GM03348 (cell line): ENCODE results near the gene POLN.
"Not testable (repeated sequence)": the region's sequence is repeated elsewhere in the genome, so short reads cannot be mapped to it uniquely, and the experiment has no call there.

Source experiments
- DNase-seq: peaks from one replicate; pipeline ENCODE4 v3.0.0; 2012; ENCODE audit warnings: low spot score

POLN gene

DNA sequence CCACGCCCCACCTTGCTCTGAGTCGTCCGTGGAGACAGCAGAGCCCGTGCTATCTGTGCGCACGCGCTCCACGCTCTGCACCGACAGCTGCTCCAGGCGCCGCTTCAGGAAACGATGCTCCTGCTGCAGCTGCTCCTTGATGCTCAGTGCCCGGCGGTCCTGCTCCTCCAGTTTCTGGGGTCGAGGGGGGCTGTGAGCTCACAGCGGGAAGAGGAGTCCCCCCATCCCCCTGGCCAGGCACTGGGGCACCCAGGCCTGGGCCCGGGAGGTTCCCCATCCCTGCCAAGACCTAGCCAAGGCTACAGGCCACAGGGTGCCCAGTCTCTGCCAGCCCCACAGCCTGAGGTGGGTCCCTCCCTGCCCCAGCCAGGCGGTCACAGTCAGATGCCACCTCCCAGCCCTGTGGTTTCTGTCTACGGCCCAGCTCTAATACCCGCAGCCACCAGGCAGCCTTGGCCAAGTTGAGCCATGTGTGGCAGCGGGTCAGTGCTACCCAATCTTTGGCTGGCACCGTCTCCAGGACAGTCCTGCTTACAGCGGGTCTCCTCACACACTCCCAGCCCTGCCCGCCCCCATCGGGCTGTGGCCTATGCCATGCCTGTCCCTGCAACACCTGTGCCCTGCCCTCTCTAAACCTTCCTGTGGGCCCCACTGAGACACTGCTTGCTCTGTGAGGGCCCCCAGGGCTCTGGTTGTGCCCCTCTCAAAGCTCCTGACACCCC lies 9.3 kb upstream of the POLN start:
- peak; percentile 3 for DNase-seq

DNA sequence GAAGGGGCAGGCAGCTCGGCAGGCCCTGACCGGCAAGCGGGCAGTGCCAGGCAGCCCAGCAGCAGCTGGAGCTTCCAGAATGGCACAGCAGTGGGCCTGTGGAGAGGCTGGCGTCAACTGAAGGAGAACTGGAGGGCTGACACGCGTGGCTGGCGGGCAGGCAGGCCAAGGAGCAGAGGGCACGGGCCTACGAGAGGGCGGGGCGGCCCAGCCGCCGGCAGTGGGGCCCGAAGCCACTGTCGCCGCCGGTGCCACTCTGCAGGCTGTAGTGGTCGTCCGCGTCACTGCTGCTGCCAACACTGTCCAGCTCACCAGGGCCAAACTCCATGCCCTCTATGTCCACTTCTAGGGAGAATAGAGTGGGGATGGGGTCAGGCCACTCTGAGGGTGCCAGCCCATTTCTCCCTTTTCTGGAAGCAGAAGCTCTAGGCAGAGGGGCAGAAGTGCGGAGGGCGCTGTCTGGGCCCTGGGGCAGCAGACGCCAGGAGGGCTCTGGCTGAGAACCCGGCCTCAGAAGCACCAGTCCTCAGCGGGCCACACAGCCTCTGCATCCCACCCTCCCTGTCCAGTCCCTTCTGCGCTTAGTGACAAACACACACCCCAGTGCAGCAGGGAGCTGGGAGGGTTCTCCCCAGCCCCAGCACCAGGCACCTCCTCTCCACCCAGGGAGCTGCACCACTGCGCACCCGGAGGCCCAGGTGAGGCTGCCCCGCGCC lies 8.6 kb upstream of the POLN start:
- peak; percentile 1 for DNase-seq

DNA sequence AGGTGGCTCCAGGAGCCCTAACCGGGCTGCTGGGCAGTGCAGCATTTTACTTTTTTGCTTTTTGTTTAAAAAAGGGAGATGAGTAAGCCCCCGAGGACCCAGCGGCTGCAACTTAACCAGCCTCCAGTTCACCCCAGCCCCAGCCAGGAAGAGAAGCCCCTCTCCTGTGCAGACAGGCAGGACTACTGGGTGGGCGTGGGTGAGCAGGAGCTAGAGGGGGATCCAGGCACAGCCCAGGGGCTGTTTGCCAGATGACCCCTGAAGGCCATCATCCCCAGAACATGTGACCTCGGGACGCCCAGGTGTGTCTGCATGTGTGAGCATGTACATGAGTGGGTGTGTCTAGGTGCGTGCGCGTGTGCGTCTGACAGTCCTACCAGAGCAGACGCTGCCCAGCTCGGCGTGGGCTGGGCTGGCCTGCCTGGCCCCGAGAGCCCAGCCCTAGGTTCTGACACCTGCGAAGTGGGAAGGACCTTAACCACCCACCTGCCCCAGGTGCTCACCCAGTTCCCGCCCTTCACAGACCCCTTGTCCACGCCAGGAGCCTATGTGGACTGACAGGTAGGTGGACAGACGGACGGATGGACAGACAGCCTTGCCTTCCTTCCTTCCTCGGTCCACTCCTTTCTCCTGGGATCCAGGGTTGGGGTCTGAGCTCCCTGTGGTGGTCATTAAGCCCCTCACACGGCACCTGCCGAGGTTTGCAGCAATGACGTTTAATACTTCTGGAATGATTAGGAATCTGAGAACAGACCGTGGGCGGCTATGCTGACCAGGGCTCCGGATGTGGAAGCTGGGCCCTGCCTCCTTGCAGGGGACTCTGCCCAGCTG lies 7.8 kb upstream of the POLN start:
- peak; percentile 1 for DNase-seq

DNA sequence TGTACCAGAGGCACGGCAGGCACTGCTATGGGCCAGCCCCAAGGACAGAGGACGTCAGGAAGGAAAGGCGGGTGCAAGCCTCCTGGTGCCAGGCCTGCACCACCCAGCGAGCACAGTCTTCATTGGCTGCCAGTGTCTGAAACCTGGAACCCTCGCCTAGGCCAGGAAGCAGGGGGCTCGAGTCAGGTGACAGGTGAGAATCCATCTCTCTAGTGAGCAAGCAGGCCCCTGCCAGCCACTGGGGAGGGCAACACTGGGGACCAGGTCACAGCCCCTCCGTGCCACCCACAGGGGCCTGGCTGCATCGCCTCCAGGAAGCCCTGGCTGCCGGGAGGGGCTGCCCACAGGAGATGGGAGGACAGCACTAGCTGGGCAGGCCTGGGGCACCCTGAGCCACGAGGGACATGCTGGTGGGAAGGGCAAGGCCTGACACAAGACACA lies 6.9 kb upstream of the POLN start:
- peak; percentile 1 for DNase-seq

DNA sequence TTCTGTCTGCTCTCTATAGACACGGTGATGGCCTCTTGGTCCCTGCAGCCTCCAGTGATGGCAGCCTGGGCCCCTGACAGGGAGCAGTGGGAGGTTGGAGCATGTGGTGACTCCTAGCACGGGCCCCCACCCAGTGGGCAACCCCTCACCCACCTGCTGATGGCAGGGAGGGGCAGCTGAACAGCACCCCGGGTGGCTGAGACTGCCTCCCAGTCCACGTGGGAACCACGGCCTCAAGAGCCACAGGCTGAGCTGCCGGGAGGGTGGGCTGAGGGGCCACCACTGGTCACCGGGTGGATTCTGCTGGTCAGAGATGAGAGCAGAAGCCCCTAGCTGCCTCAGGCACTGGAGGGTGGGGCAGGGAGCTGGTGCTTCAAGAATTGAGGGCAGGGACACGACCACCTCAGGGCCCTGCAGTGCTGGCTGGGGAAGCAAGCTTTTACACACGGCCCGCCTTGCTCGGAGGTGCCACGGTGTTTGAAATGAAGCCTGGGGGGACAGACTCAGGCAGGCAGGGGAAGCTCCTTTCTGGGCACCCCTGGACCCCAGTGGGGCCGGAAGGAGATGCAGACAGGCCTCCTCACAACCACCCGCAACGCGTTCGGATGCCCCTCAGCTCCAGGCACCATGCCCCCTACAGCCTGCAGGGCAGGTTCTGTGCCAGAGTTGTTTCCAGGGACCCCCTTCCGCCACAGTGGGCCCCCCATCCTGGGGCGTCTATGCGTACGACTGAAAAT lies 6.3 kb upstream of the POLN start:
- peak; percentile 3 for DNase-seq

DNA sequence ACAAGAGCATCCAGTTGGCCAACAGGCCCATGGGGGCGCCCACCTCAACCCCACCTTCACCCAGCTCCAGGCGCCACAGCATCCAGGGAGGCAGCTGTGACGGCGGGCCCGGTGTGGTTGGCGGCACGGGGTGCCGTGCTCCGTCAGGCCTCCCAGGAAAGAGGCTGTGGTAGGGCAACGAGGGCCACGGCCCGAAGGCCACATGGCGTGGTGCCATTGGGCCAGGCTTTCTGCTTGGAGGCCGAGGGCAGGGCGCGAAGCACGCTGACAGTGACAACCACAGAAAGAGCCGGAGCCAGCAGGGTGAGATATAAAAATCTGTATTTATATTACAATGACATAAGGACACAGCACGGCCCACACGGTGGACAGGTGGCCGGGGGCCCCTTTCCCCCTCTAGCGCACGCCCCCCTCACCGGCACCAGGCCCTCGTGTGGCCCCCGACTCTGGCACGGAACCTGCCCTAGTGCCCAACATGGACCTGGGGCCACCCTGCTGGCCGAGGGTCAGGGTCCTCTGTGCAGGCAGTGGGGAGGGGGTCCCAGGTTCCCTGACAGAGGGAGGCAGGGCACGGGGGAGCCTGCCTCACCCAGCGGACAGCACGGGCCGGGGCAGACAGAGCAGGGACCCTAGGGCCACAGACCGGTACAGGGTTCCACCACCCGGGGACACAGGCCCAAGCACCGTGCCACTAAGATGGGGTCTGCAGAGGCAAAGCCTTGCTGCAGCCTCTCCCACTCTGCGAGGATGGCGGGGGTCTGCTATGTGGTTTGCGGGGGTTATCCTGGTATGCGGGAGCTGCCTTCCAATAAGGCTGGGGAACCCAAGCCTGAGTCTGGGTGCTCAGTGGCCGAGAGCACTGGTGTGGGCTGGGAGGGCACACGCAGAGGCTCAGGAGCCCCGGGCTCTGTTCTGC lies 5.5 kb upstream of the POLN start:
- DNase-seq = peak; percentile 3

DNA sequence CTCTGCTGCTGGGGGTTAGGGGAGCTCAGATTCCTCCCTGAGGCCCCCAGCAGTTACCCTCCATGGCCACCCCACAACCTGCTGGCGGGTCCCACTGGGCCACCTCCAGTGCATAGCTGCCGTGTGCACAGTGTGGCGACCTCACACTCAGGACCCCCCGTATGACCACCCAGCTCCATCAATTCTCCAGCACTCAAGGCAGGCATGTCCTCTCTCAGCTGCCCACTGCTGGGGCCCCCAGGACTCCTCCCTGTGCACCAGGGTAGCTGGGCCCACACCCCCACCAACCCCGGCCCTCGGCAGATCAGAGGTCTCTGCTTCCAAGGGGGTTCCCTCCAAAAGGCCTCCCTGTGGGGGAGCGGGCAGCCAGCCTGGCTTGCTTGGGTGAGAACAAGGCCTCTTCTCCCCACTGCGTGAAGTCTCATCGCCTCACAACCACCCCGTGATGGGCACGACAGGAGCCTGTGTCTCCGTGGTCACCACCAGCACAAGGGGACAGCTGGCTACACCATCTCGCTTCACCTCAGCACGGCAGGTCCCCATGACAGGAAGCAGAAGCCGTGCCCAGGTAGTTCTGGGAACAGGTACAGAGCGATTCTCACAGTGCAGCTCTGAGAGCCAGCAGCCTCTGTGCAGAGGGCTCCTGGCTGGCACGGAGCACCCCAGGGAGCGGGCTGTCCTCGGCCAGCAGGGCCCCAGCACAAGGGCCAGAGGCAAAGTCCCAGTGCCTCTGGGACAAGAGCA lies 4.6 kb upstream of the POLN start:
- DNase-seq = peak; percentile 2

DNA sequence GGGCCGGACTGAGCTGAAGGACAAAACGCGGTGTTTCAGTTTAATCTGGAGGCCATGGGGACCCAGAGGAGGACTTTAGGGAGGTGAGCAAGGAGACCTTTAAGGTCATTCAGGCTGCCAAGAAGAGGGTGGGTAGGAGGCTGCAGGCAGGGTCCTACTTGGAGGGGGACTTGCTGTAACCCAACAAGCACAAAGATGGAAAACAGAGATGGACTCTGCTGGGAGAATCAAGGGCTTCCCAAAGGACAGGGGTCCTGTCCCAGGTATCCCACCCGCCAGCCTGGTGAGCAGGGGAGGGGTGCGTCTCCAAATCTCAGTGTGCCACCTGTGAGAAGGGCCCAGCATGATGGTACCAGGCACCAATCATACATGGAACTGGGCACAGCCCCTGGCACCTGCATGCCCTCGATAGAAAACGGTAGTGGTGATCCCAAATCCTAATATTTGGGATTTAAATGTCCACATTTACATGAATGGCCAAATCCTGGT lies 3.9 kb upstream of the POLN start:
- no peak for DNase-seq

DNA sequence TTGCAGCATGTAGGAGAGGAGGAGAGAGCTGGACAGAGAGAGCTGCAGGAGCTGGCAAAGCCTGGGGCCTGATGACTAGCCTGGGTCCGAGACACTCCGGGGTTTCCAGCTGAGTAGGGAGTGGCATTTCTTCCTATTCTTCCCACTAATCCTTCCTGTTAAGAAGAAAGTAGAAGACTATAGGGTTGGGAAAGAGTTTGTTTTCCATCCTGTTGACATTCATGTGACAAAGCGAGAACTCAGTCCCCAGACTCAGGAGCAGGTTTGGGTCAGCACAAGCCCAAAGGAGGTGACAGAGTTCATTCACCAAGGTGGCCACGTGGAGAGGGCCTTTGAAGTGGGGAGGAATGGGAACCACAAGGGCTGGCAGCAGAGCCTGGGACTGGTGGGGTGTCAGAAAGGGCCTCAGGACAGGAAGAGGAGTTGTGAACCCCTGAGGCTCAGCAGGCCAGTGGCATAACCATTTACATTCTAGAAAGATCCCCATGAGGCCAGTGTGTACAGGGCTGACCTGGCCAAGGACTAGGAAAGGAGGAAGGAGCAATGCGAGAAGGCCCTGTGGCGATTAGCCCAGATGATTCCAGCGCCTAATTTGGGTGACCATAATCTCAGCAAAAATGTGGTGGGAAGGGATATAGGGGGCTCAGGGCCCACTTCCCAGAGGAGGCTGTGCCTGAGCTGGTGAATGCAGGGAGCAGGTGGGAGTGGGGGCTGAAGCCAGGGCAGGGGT lies 3.3 kb upstream of the POLN start:
- DNase-seq = no peak

DNA sequence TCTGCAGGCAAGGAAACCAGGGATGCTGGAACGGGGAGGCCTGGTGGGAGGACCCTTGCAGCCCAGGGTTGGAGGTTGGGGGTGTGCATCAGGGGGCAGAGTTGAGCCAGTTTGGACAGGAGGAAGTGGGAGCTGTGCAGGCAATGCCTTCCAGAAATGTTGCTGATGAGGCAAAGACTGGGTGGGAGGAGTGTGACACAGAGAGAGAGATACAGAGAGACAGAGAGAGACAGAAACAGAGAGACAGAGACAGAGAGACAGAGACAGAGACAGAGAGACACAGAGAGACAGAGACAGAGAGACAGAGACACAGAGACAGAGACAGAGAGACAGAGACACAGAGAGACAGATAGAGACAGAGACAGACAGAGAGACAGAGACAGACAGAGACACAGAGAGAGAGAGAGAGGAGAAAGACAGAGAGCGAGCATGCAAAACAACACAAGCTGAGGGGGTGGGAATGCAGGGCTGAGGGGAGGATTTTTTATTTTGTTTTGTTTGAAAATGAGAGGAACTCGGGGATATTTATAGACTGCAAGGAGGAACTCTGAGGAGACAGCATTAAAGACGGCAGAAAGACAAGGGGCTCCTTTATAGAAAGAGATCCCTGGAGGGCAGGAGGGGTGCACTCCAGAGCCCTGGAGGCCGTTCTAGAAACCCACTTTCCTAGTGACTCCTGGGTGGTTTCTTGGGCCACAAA lies 1.9 kb upstream of the POLN start:
- no peak for DNase-seq

DNA sequence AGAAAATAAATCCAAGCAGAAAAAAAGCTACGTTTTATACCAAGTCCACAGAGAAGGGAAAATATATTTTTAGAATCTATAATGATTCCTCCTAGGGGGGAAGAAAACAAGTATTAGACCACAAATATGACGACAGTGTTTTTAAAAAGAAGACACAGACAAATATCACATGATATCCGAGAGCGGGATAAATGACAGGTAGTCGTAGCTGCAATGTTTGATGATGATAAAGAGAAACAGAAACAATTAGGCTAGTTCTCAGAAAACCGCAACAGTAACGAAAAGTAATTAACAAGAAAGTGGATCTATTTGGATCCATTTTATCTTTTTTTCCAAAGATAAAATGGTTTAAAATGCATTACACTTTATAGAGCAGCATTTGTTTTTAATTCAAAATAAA lies 918 bp downstream of the POLN start:
- no peak for DNase-seq

DNA sequence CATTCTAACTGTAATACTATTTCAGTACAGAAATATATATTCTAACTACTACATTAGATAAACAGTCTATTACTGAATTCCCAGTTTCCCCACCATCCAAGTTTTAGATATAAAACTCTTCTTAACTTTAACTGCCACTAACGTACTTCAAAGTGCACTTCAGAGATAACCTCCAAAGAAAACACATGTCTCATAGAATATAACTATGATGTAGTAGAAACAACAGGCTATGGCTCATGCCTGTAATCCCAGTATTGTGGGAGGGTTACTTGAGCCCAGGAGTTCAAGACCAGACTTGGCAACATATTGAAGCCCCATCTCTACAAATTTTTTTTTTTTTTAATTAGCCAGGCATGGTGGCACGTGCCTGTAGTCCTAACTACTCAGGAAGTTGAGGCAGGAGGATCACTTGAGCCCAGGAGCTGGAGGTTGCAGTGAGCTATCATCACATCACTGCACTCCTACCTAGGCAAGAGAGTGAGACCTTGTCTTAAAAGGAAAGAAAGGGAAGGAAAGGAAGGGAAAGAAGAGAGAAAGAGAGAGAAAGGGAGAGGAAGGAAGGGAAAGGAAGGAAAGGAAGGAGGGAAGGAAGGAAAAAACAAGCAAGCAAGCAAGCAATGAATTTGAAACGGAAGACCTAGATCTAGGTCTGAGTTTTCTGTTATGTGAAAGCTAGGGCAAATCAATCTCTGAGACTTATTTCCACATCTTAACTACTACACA lies 4.8 kb downstream of the POLN start:
- no peak for DNase-seq

DNA sequence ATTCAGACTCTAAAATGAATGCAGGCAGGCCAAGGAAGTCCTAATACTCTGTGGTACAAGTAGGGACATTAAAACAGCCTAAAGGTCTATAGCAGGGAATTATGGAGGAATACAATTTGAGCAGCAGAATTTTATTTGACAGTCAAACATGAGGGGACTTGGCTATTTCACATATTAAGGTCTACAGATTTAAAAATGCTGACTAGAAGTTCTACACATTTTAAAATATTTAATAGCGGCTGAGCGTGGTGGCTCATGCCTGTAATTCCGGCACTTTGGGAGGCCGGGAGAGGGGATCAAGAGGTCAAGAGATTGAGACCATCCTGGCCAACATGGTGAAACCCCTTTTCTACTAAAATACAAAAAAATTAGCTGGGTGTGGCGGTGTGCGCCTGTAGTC lies 10.8 kb downstream of the POLN start:
- DNase-seq = no peak

DNA sequence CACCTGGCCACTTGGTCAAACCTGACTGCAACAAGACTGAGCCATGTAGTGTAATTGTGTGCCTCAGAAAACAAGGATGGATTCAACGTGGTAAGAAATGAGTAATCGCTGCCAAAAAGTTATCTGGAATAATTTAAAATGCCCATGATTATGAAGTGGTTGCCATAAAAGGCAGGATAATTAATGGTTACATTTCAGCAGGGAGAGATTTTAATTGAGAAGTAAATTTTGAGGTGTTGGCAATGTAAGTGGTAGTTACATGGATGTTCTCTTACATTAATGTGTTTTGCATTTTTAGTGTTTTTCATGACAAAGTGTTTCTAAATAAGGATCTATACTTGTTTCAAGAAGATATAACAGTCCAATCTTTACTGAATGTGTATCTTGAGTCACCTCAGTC lies 15.7 kb downstream of the POLN start:
- DNase-seq = no peak

DNA sequence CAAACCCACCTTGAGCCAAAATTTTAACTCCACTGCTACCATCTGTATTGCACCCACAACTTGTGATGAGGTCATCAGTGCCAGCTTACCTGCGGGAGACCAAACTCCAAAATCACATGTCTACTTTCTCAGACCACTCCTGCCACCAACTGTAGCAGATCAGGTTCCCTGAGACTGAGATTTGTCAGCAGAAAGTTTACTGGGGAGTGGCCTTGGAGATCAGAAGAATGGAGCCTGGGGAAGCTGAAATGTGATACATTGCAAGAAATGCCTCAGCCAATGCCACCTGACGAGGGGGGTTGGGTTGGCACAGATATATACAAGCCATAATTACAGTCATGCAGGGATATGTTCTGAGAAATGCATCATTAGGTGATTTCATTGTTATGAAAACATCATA lies 19.1 kb downstream of the POLN start:
- DNase-seq = no peak

DNA sequence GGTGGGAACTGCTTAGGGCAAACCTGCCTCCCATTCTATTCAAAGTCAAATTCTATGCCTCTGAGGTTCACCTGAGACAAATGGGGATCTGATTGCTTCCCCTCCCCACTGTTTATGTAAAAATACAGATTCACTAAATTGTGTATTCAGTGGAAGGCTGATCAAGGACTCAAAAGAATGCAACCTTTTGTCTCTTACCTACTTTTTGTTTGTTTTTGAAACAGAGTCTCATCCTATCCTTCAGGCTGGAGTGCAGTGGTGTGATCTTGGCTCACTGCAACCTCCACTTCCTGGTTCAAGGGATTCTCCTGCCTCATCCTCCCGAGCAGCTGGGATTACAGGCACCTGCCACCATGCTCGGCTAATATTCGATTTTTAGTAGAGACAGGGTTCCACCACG lies 20.5 kb downstream of the POLN start:
- not testable (repeated sequence) for DNase-seq

DNA sequence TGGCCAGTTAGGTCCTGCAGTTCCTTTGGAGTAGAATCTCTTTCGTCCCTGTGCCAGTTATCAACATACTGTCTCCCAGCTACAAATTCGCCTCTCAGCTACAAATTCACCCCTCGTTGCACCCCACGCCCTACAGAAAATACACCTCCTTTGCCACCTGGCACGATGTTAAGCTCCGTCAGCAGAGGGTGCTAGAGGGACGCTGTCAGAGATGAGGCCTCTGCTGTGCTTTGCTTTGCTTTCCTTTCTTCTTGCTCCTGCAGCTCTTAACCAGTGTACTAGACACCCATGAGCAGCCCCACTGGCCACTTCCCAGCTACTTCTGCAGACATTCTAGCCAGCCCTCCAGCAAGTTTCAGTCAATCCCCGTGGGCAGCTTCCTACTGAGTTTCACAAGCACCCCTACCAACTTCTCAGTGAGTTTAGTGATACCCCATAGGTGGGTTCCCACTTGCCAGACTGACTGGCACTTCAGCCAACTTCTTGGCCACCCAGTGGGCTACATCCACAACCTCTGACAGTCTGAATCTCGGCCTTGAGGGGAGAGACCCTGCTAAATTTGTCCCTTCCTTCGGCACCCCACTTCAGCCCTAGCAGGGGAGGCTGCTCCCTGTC lies 21.8 kb downstream of the POLN start:
- DNase-seq = peak; percentile 84
